Upper lobe of left lung (tissue), 4 donors: ENCODE results near the gene EIPR1.

Source experiments
- CTCF ChIP-seq, 6 experiments: fragments of 450-650 bp in 4 of 6; fragments of 200-600 bp in 2 of 6; sonication (generic) in 2 of 6; IDR thresholded peaks; one replicate each; pipeline ENCODE4 v1.5.1; 2016 to 2019; ENCODE audit warnings: antibody characterized with exemption in 6 of 6
- EP300 ChIP-seq, 4 donors: sonication (generic); formaldehyde crosslinking; IDR thresholded peaks; one replicate each; pipeline ENCODE4 v1.5.1; 2017; ENCODE audit warnings: antibody characterized with exemption in 4 of 4, control low read depth in 2 of 4

- TF ChIP-seq CTCF (IDR thresholded peaks at IDR 0.05) (no peak), EP300 (IDR thresholded peaks at IDR 0.05) (no peak)
These were observed 37.5 kb downstream of the EIPR1 start for GRCh38 chr2:3340144-3340543.
